KMS-11 (cell line): ENCODE results near the gene PLXNA2.

Source experiments
- H2AFZ ChIP-seq: fragments of 200-600 bp; sonication (generic); 2 replicates; pipeline ENCODE4 v1.6.1; 2016; ENCODE audit warnings: antibody characterized with exemption, mixed run types, low read depth
- H3K27ac ChIP-seq: fragments of 200-600 bp; sonication (generic); 2 replicates; pipeline ENCODE4 v1.6.1; 2016; ENCODE audit warnings: mild to moderate bottlenecking, mixed run types
- H3K27me3 ChIP-seq: fragments of 200-600 bp; sonication (generic); 2 replicates; pipeline ENCODE4 v1.6.1; 2017; ENCODE audit warnings: mild to moderate bottlenecking, low read depth, mixed run types, moderate library complexity; ENCODE audit not compliant: insufficient read depth
- H3K36me3 ChIP-seq: fragments of 200-600 bp; sonication (generic); 2 replicates; pipeline ENCODE4 v1.6.1; 2017; ENCODE audit warnings: mild to moderate bottlenecking, mixed run types; ENCODE audit not compliant: insufficient read depth
- H3K4me1 ChIP-seq: fragments of 200-600 bp; sonication (generic); 2 replicates; pipeline ENCODE4 v1.6.1; 2016; ENCODE audit warnings: mild to moderate bottlenecking, low read depth, mixed run types; ENCODE audit not compliant: poor library complexity, severe bottlenecking
- H3K4me2 ChIP-seq: fragments of 200-600 bp; sonication (generic); 2 replicates; pipeline ENCODE4 v1.7.0; 2016; ENCODE audit warnings: mild to moderate bottlenecking, mixed run types
- H3K4me3 ChIP-seq: fragments of 200-600 bp; sonication (generic); IDR thresholded peaks from 2 replicates; pipeline ENCODE4 v1.6.1; 2017; ENCODE audit warnings: low read depth, low read length, mixed read lengths; ENCODE audit not compliant: insufficient read depth
- H3K79me2 ChIP-seq: fragments of 200-600 bp; sonication (generic); 2 replicates; pipeline ENCODE4 v1.6.1; 2016; ENCODE audit warnings: low read depth, mixed run types; ENCODE audit not compliant: insufficient read depth
- H3K9ac ChIP-seq: fragments of 200-600 bp; sonication (generic); 2 replicates; pipeline ENCODE4 v1.6.1; 2016; ENCODE audit warnings: mild to moderate bottlenecking, mixed run types
- H4K20me1 ChIP-seq: fragments of 200-600 bp; sonication (generic); 2 replicates; pipeline ENCODE4 v1.6.1; 2016; ENCODE audit warnings: mild to moderate bottlenecking, mixed run types; ENCODE audit not compliant: insufficient read depth
- CTCF ChIP-seq: fragments of 200-600 bp; sonication (generic); conservative IDR thresholded peaks from 2 replicates; pipeline ENCODE4 v1.6.1; 2017; ENCODE audit warnings: low read depth, mild to moderate bottlenecking, antibody characterized with exemption, low read length, moderate library complexity, mixed read lengths

Gene PLXNA2

DNA sequence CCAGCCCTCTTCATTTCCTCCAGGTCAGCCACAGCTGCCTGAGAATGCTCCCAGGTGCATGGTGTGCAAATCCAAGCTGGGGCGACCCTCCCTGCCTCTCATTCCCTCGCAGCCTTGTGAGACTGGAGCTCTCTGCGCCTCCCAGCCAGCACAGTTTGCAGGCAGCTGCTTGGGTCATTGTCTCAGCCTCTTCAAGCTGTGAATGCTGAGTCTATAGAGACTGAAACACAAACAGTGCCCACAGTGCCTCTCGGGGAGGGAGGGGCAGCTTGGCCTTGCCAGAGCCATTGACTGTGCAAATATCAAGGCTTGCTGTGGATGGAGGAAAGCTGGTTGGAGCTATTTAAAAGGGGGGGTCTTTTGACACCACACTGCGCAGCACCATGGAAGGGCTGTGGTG is 10.6 kb downstream of the PLXNA2 start:
- Histone ChIP-seq H2AFZ (no peak overlapping the region), H4K20me1 (no peaks in the 10 kb centered on the region), H3K36me3 (no peaks in the 10 kb centered on the region), H3K27ac (no peak overlapping the region), H3K79me2 (no peaks in the 10 kb centered on the region), H3K4me3 (no peak overlapping the region), H3K4me2 (no peak overlapping the region), H3K4me1 (no peaks in the 10 kb centered on the region), H3K9ac (no peak overlapping the region), H3K27me3 (no peaks in the 10 kb centered on the region)
- TF ChIP-seq CTCF, result no peak

- H3K27ac ChIP-seq, result no peak overlapping the region
- no peak overlapping the region for H3K4me2 ChIP-seq
- H2AFZ ChIP-seq, result no peak overlapping the region
- H4K20me1 ChIP-seq, result no peaks in the 10 kb centered on the region
- no peaks in the 10 kb centered on the region for H3K36me3 ChIP-seq
- H3K79me2 ChIP-seq, result no peaks in the 10 kb centered on the region
- no peaks in the 10 kb centered on the region for H3K27me3 ChIP-seq
- H3K4me1 ChIP-seq, result no peaks in the 10 kb centered on the region
- no peak overlapping the region for H3K9ac ChIP-seq
- TF ChIP-seq CTCF, result no peak
- H3K4me3 ChIP-seq, result no peak overlapping the region
These were observed 11.5 kb downstream of the PLXNA2 start for GRCh38 chr1:208232662-208233038.

- Histone ChIP-seq H3K4me3 (no peak overlapping the region), H3K36me3 (no peaks in the 10 kb centered on the region), H4K20me1 (no peaks in the 10 kb centered on the region), H3K27me3 (no peaks in the 10 kb centered on the region), H3K27ac (no peak overlapping the region), H3K4me1 (no peaks in the 10 kb centered on the region), H3K79me2 (no peaks in the 10 kb centered on the region), H3K9ac (no peak overlapping the region), H2AFZ (no peak overlapping the region), H3K4me2 (no peak overlapping the region)
- no peak for TF ChIP-seq CTCF
These were observed 12.1 kb downstream of the PLXNA2 start for GRCh38 chr1:208231881-208232661.

GRCh38 chr1:208230668-208231529 is 13.3 kb downstream of the PLXNA2 start:
- Histone ChIP-seq H3K79me2 (no peaks in the 10 kb centered on the region), H3K4me3 (no peak overlapping the region), H3K27ac (no peak overlapping the region), H3K4me1 (no peaks in the 10 kb centered on the region), H3K27me3 (no peaks in the 10 kb centered on the region), H3K36me3 (no peaks in the 10 kb centered on the region), H3K4me2 (no peak overlapping the region), H3K9ac (no peak overlapping the region), H2AFZ (no peak overlapping the region), H4K20me1 (no peaks in the 10 kb centered on the region)
- TF ChIP-seq CTCF, result no peak
